IMR-90 (cell line): ENCODE results near the gene ACAN. TPM values are rescaled to one million over a fixed set of nuclear protein-coding genes. Genes with fewer than 3 reads are reported as not detected.

Experiments used
- ATAC-seq: fragments of 200-7000 bp; cut with Tn5 transposase; 2 replicates; pipeline ENCODE4 v1.9.1; 2020; ENCODE audit warnings: low read depth, mild to moderate bottlenecking, moderate library complexity
- BruUV-seq: library from RNA; stranded (reverse); fragments of 400-500 nt; replicated peaks from 2 replicates; lab custom pipeline; 2021; lab: Mats Ljungman, UMichigan
- CTCF ChIA-PET: fragments of 300-600 bp; formaldehyde crosslinking; extraction: SDS; loops from one replicate; lab custom pipeline; 2021; ENCODE audit warnings: antibody characterized with exemption; lab: Yijun Ruan, JAX
- POLR2A ChIA-PET: fragments of 300-600 bp; sonication (Branson Sonifier 250); formaldehyde crosslinking; loops from one replicate; lab custom pipeline; 2022; ENCODE audit warnings: antibody characterized with exemption; ENCODE audit not compliant: unreplicated experiment; lab: Charles Lee
- DNase-seq: peaks from one replicate; pipeline ENCODE4 v3.0.0; 2013
- H2AFZ ChIP-seq: replicated peaks from 2 replicates; pipeline ENCODE3; 2013; ENCODE audit warnings: low read length, mild to moderate bottlenecking; ENCODE audit not compliant: poor library complexity
- H2AK5ac ChIP-seq: 2 replicates; pipeline ENCODE4 v1.6.1; 2013; ENCODE audit warnings: low read depth, low read length, inconsistent platforms
- H2AK9ac ChIP-seq: replicated peaks from 2 replicates; pipeline ENCODE3; 2013; ENCODE audit warnings: mild to moderate bottlenecking, low read depth, low read length, moderate library complexity; ENCODE audit not compliant: poor library complexity
- H2BK120ac ChIP-seq: 2 replicates; pipeline ENCODE4 v1.6.1; 2013; ENCODE audit warnings: low read depth, low read length, inconsistent platforms
- H2BK15ac ChIP-seq: 3 replicates; pipeline ENCODE4 v1.6.1; 2013; ENCODE audit warnings: low read depth, low read length, inconsistent platforms
- H2BK20ac ChIP-seq: 2 replicates; pipeline ENCODE4 v1.6.1; 2013; ENCODE audit warnings: low read depth, mild to moderate bottlenecking, inconsistent platforms, low read length, moderate library complexity
- H2BK5ac ChIP-seq: 2 replicates; pipeline ENCODE4 v1.6.1; 2013; ENCODE audit warnings: mild to moderate bottlenecking, low read depth, low read length, inconsistent platforms; ENCODE audit not compliant: poor library complexity, severe bottlenecking
- H3K14ac ChIP-seq: replicated peaks from 2 replicates; pipeline ENCODE4 v1.6.1; 2013; ENCODE audit warnings: low read depth, low read length, inconsistent platforms
- H3K18ac ChIP-seq: 2 replicates; pipeline ENCODE4 v1.6.1; 2013; ENCODE audit warnings: low read depth, low read length, control low read depth
- H3K23ac ChIP-seq: 2 replicates; pipeline ENCODE4 v1.6.1; 2013; ENCODE audit warnings: low read depth, low read length, inconsistent platforms
- H3K27ac ChIP-seq: 2 replicates; pipeline ENCODE4 v1.5.1; 2013; ENCODE audit warnings: mild to moderate bottlenecking, control low read depth, low read length; ENCODE audit not compliant: insufficient read depth
- H3K27me3 ChIP-seq: 2 replicates; pipeline ENCODE4 v1.6.1; 2013; ENCODE audit warnings: low read length; ENCODE audit not compliant: control insufficient read depth, insufficient read depth
- H3K36me3 ChIP-seq: 2 replicates; pipeline ENCODE4 v1.6.1; 2013; ENCODE audit warnings: low read length, mixed read lengths; ENCODE audit not compliant: control insufficient read depth, insufficient read depth
- H3K4ac ChIP-seq: 2 replicates; pipeline ENCODE4 v1.6.1; 2013; ENCODE audit warnings: low read depth, low read length, inconsistent platforms
- H3K4me1 ChIP-seq: 2 replicates; pipeline ENCODE4 v1.6.1; 2013; ENCODE audit warnings: low read length, mixed read lengths; ENCODE audit not compliant: control insufficient read depth, insufficient read depth
- H3K4me2 ChIP-seq: 2 replicates; pipeline ENCODE4 v1.6.1; 2013; ENCODE audit warnings: low read depth, mild to moderate bottlenecking, control low read depth, low read length, moderate library complexity
- H3K4me3 ChIP-seq: 2 replicates; pipeline ENCODE4 v1.5.1; 2013; ENCODE audit warnings: low read depth, mild to moderate bottlenecking, control low read depth, low read length, moderate library complexity; ENCODE audit not compliant: insufficient read depth
- H3K56ac ChIP-seq: 2 replicates; pipeline ENCODE4 v1.6.1; 2013; ENCODE audit warnings: low read length, inconsistent platforms; ENCODE audit not compliant: insufficient read depth; ENCODE audit errors: extremely low read depth
- H3K79me1 ChIP-seq, 2 experiments: 2 replicates each; pipeline ENCODE4 v1.6.1; 2013; ENCODE audit warnings: low read length in 2 of 2, inconsistent platforms in 1 of 2, low read depth in 1 of 2
- H3K9ac ChIP-seq: 2 replicates; pipeline ENCODE4 v1.6.1; 2013; ENCODE audit warnings: low read depth, low read length, control low read depth
- H3K9me1 ChIP-seq: 2 replicates; pipeline ENCODE4 v1.6.1; 2013; ENCODE audit warnings: low read length, inconsistent platforms; ENCODE audit not compliant: insufficient read depth
- H3K9me3 ChIP-seq: 2 replicates; pipeline ENCODE4 v1.6.1; 2013; ENCODE audit warnings: low read length; ENCODE audit not compliant: control insufficient read depth, insufficient read depth
- H4K20me1 ChIP-seq: 2 replicates; pipeline ENCODE4 v1.6.1; 2013; ENCODE audit warnings: low read length, inconsistent platforms; ENCODE audit not compliant: insufficient read depth
- H4K5ac ChIP-seq: 2 replicates; pipeline ENCODE4 v1.6.1; 2013; ENCODE audit warnings: mild to moderate bottlenecking, low read depth, low read length, control low read depth
- H4K8ac ChIP-seq, 2 experiments: 2 replicates each; pipeline ENCODE4 v1.6.1; 2013; ENCODE audit warnings: low read depth in 2 of 2, low read length in 2 of 2, control low read depth in 1 of 2, inconsistent platforms in 1 of 2
- H4K91ac ChIP-seq: 2 replicates; pipeline ENCODE4 v1.6.1; 2013; ENCODE audit warnings: low read depth, low read length, inconsistent platforms; ENCODE audit not compliant: insufficient read depth
- BHLHE40 ChIP-seq: fragments of 150-350 bp; IDR thresholded peaks from 2 replicates; pipeline ENCODE4 v1.6.1; 2016; ENCODE audit warnings: mild to moderate bottlenecking, low read depth, low read length
- CEBPB ChIP-seq: IDR thresholded peaks from 2 replicates; pipeline ENCODE4 v1.6.1; 2012; ENCODE audit warnings: low read depth, low read length, improper control_type of control experiment
- FOS ChIP-seq: fragments of 150-350 bp; IDR thresholded peaks from 2 replicates; pipeline ENCODE4 v1.6.1; 2016; ENCODE audit warnings: low read depth, low read length
- MAFK ChIP-seq: IDR thresholded peaks from 2 replicates; pipeline ENCODE4 v1.6.1; 2012; ENCODE audit warnings: low read depth, low read length, improper control_type of control experiment
- MXI1 ChIP-seq: IDR thresholded peaks from 2 replicates; pipeline ENCODE4 v1.6.1; 2012; ENCODE audit warnings: low read depth, mild to moderate bottlenecking, low read length, moderate library complexity, borderline replicate concordance
- NFE2L2 ChIP-seq: fragments of 150-350 bp; IDR thresholded peaks from 2 replicates; pipeline ENCODE4 v1.6.1; 2016; ENCODE audit warnings: low read depth, mild to moderate bottlenecking, low read length
- RAD21 ChIP-seq: IDR thresholded peaks from 2 replicates; pipeline ENCODE4 v1.6.1; 2012; ENCODE audit warnings: low read length, improper control_type of control experiment
- RCOR1 ChIP-seq: IDR thresholded peaks from 2 replicates; pipeline ENCODE4 v1.6.1; 2012; ENCODE audit warnings: mild to moderate bottlenecking, low read length, improper control_type of control experiment; ENCODE audit not compliant: insufficient replicate concordance
- SMC3 ChIP-seq: fragments of 150-350 bp; IDR thresholded peaks from 2 replicates; pipeline ENCODE4 v1.6.1; 2016; ENCODE audit warnings: low read depth, mild to moderate bottlenecking, antibody characterized with exemption, low read length, moderate library complexity
- USF2 ChIP-seq: fragments of 150-350 bp; IDR thresholded peaks from 2 replicates; pipeline ENCODE4 v1.6.1; 2017; ENCODE audit warnings: mild to moderate bottlenecking, antibody characterized with exemption, low read length, low read depth
- WGBS, 2 experiments: methylation state at CpG; one replicate each; pipeline versions ENCODE4 v1.1.5 to v1.1.7; 2013; ENCODE audit warnings: missing lambda C conversion rate in 2 of 2; ENCODE audit not compliant: insufficient read length in 1 of 2; ENCODE audit errors: extremely low coverage in 2 of 2; 5-methylcytosine and 5-hydroxymethylcytosine counted together
- dilution Hi-C: fragments of 300-500 bp; cut with HindIII; formaldehyde crosslinking; loops from one replicate; pipeline ENCODE4 v1.14.3; 2018; ENCODE audit warnings: low sequenced_read_pairs; ENCODE audit not compliant: unreplicated experiment
- in situ Hi-C: fragments of 300-500 bp; cut with MboI; formaldehyde crosslinking; loops from 3 replicates; pipeline ENCODE4 v1.14.3; 2019; ENCODE audit warnings: low sequenced_read_pairs, inconsistent platforms, mixed read lengths
- intact Hi-C: fragments of 100-400 bp; cut with micrococcal nuclease; formaldehyde crosslinking; loops from 2 replicates; pipeline ENCODE4 v1.10.0; 2022
- polyA plus RNA-seq, 3 experiments: library from polyadenylated mRNA; depleted of rRNA; stranded (reverse); fragments of >200 nt; gene quantifications; 2 replicates each; pipeline ENCODE4 v1.2.3, GENCODE V29; 2012; ENCODE audit warnings: low replicate concordance in 1 of 3
- total RNA-seq: library from RNA; depleted of rRNA; stranded (reverse); fragments of >200 nt; gene quantifications from 2 replicates; pipeline ENCODE4 v1.2.3, GENCODE V29; 2012

Gene ACAN
- total and polyA plus RNA-seq, 2 of the 4 experiments (the other 2 are of a cell fraction): 0.54 to 0.96 TPM

- CTCF ChIA-PET: interaction anchor here (0.7 to 3.4 kb wide), 2 partner anchors 14 to 140 kb away, joined by 3 to 13 read pairs; no protein-coding TSS in a partner anchor
- peak overlapping the region; percentile 88 for H2BK120ac ChIP-seq
- peak overlapping the region; percentile 72; the same call in 1 of the 2 replicates for H3K56ac ChIP-seq
- intact Hi-C loops (loop anchor here (2.0 kb wide), 1 partner anchor 70 kb away; no protein-coding TSS in a partner anchor), dilution Hi-C loops (loop anchor here (25.0 kb wide), 1 partner anchor 94 kb away; no protein-coding TSS in a partner anchor), in situ Hi-C loops (no loop called here)
- TF ChIP-seq NFE2L2 (no peak), MAFK (no peak), RCOR1 (peak; percentile 83), BHLHE40 (peak; percentile 99), CEBPB (peak; percentile 95), MXI1 (peak; percentile 51; the same call in 1 of the 2 replicates), RAD21 (no peak), USF2 (peak; percentile 73), SMC3 (no peak), FOS (peak; percentile 100)
- peak overlapping the region; percentile 22; the same call in 1 of the 2 replicates for H3K18ac ChIP-seq
- H3K36me3 ChIP-seq: no peaks in the 10 kb centered on the region
- no peak overlapping the region for H3K9ac ChIP-seq
- peak overlapping the region; percentile 76; the same call in 1 of the 2 replicates for H2BK20ac ChIP-seq
- peak overlapping the region; percentile 39; the same call in 1 of the 2 replicates for H3K27ac ChIP-seq
- no peak overlapping the region for H2AFZ ChIP-seq
- peak overlapping the region; percentile 83 for H3K4ac ChIP-seq
- POLR2A ChIA-PET: no interaction called here
- H3K23ac ChIP-seq: no peak overlapping the region
- peaks cover 10% of the 10 kb centered on the region for H3K9me1 ChIP-seq
- H4K5ac ChIP-seq: no peak overlapping the region
- H2AK9ac ChIP-seq: no peak overlapping the region
- peak overlapping the region; percentile 83 for H4K91ac ChIP-seq
- peaks cover 8% of the 10 kb centered on the region for H3K4me1 ChIP-seq
- no peak overlapping the region for H3K4me3 ChIP-seq
- 0 out of 2 replicates have a peak overlapping the region, but pooled peaks have one; percentile 33 for H3K14ac ChIP-seq
- no peaks in the 10 kb centered on the region for H4K20me1 ChIP-seq
- no peaks in the 10 kb centered on the region for H3K9me3 ChIP-seq
- H3K4me2 ChIP-seq: peak overlapping the region; percentile 14; the same call in 1 of the 2 replicates
- H3K27me3 ChIP-seq: no peaks in the 10 kb centered on the region
- peak overlapping the region in 1 of 2 experiments; percentile 68; a peak in 1 of 4 replicates for H4K8ac ChIP-seq
- H3K79me1 ChIP-seq: no peaks in the 10 kb centered on the region; a peak in 1 of 4 replicates
- WGBS, 2 experiments: no CpG with 5 or more reads among the region's 4 CpGs
- ATAC-seq (peak; percentile 96), DNase-seq (peak; percentile 99)
- BruUV-seq: no TSS peak
- H2AK5ac ChIP-seq: peak overlapping the region; percentile 30; the same call in 1 of the 2 replicates
- H2BK15ac ChIP-seq: peak overlapping the region; percentile 18; the same call in 1 of the 3 replicates
- peak overlapping the region; percentile 82 for H2BK5ac ChIP-seq
Observed at GRCh38 chr15:88918738-88919137, 115.5 kb downstream of the ACAN start.
